H1 (cell line): ENCODE results near the gene DDR1. TPM values are rescaled to one million over a fixed set of nuclear protein-coding genes. Genes with fewer than 3 reads are reported as not detected.

Experiments used
- CTCF ChIA-PET: fragments of 300-600 bp; sonication (Branson Sonifier 250); formaldehyde crosslinking; loops from one replicate; lab custom pipeline; 2021; ENCODE audit not compliant: partially characterized antibody; lab: Charles Lee
- POLR2A ChIA-PET: fragments of 300-600 bp; sonication (Branson Sonifier 250); formaldehyde crosslinking; loops from one replicate; lab custom pipeline; 2021; ENCODE audit warnings: inconsistent platforms; ENCODE audit not compliant: partially characterized antibody; lab: Charles Lee
- DNase-seq, 2 experiments: peaks; one replicate each; pipeline versions ENCODE4 v3.0.0 to v3.0.0-alpha.2; 2010 to 2022; ENCODE audit warnings: low spot score in 2 of 2, low read depth in 1 of 2, mixed read lengths in 1 of 2
- FAIRE-seq: peaks from 2 replicates; lab custom pipeline; 2011; peaks lifted over from hg19 to GRCh38; lab: Jason Lieb, UNC
- H2AFZ ChIP-seq: 2 replicates; pipeline ENCODE4 v1.8.1; 2012; ENCODE audit warnings: low read length, inconsistent platforms
- H2AK5ac ChIP-seq: 2 replicates; pipeline ENCODE4 v1.6.1; 2013; ENCODE audit warnings: low read depth, low read length
- H2BK120ac ChIP-seq: replicated peaks from 2 replicates; pipeline ENCODE3; 2013; ENCODE audit warnings: low read depth, low read length, inconsistent platforms
- H2BK12ac ChIP-seq: 2 replicates; pipeline ENCODE4 v1.6.1; 2013; ENCODE audit warnings: low read depth, low read length
- H2BK15ac ChIP-seq: 2 replicates; pipeline ENCODE4 v1.6.1; 2013; ENCODE audit warnings: low read length
- H2BK20ac ChIP-seq: 2 replicates; pipeline ENCODE4 v1.6.1; 2013; ENCODE audit warnings: low read length
- H2BK5ac ChIP-seq: 2 replicates; pipeline ENCODE4 v1.6.1; 2013; ENCODE audit warnings: low read depth, low read length
- H3K14ac ChIP-seq: 2 replicates; pipeline ENCODE4 v1.6.1; 2013; ENCODE audit warnings: inconsistent platforms; ENCODE audit not compliant: insufficient read length
- H3K18ac ChIP-seq: 2 replicates; pipeline ENCODE4 v1.6.1; 2013; ENCODE audit warnings: low read length; ENCODE audit errors: extremely low read depth
- H3K23ac ChIP-seq: 2 replicates; pipeline ENCODE4 v1.6.1; 2013; ENCODE audit warnings: inconsistent platforms; ENCODE audit not compliant: insufficient read length
- H3K23me2 ChIP-seq: 2 replicates; pipeline ENCODE4 v1.6.1; 2013; ENCODE audit warnings: low read depth, low read length
- H3K27ac ChIP-seq: 2 replicates; pipeline ENCODE4 v1.6.1; 2011; ENCODE audit warnings: low read depth, low read length, inconsistent platforms
- H3K27me3 ChIP-seq, 4 experiments: replicated peaks in 1 of 4; 1 replicate in 1 of 4; 2 replicates in 3 of 4; pipeline versions ENCODE4 v1.6.1 to v1.8.1; 2011 to 2013; ENCODE audit warnings: low read length in 3 of 4, mild to moderate bottlenecking in 3 of 4, inconsistent platforms in 2 of 4, mixed read lengths in 2 of 4, moderate library complexity in 1 of 4; ENCODE audit not compliant: control insufficient read depth in 3 of 4, insufficient read depth in 3 of 4; ENCODE audit errors: extremely low read depth in 1 of 4
- H3K36me3 ChIP-seq, 4 experiments: 2 replicates each; pipeline versions ENCODE4 v1.6.1 to v1.8.1; 2011 to 2013; ENCODE audit warnings: mild to moderate bottlenecking in 4 of 4, low read length in 3 of 4, moderate library complexity in 2 of 4, control low read depth in 1 of 4, inconsistent platforms in 1 of 4; ENCODE audit not compliant: insufficient read depth in 4 of 4, control insufficient read depth in 2 of 4
- H3K4ac ChIP-seq: replicated peaks from 2 replicates; pipeline ENCODE3; 2013; ENCODE audit warnings: low read length, low read depth, mixed read lengths, inconsistent platforms; ENCODE audit not compliant: insufficient read length
- H3K4me1 ChIP-seq, 4 experiments: replicated peaks in 1 of 4; 1 replicate in 1 of 4; 2 replicates in 3 of 4; pipeline versions ENCODE4 v1.6.1 to v1.8.1; 2011 to 2013; ENCODE audit warnings: low read length in 3 of 4, inconsistent platforms in 2 of 4, mixed read lengths in 1 of 4; ENCODE audit not compliant: insufficient read depth in 4 of 4, control insufficient read depth in 3 of 4
- H3K4me2 ChIP-seq, 2 experiments: 2 replicates each; pipeline versions ENCODE4 v1.6.1 to v1.8.1; 2011 to 2013; ENCODE audit warnings: low read depth in 2 of 2, low read length in 2 of 2, control low read depth in 1 of 2, inconsistent platforms in 1 of 2, mild to moderate bottlenecking in 1 of 2; ENCODE audit not compliant: insufficient read depth in 1 of 2
- H3K4me3 ChIP-seq, 4 experiments: fragments of 200-600, 300-600 bp in 1 of 4; sonication (generic), shearing (Covaris generic), sonication (Bioruptor Twin) in 1 of 4; 2 replicates each; pipeline versions ENCODE4 v1.5.1 to v1.8.1; 2011 to 2016; ENCODE audit warnings: low read length in 4 of 4, low read depth in 3 of 4, control low read depth in 2 of 4, inconsistent platforms in 2 of 4, mild to moderate bottlenecking in 2 of 4, mixed read lengths in 1 of 4, moderate library complexity in 1 of 4; ENCODE audit not compliant: insufficient read depth in 2 of 4; ENCODE audit errors: extremely low read depth in 1 of 4
- H3K56ac ChIP-seq: replicated peaks from 2 replicates; pipeline ENCODE3; 2013; ENCODE audit warnings: low read depth, mild to moderate bottlenecking, mixed read lengths, low read length, inconsistent platforms; ENCODE audit not compliant: insufficient read length
- H3K79me1 ChIP-seq: 2 replicates; pipeline ENCODE4 v1.6.1; 2013; ENCODE audit warnings: low read depth, low read length, control low read depth
- H3K79me2 ChIP-seq, 2 experiments: 2 replicates each; pipeline versions ENCODE4 v1.6.1 to v1.8.1; 2012 to 2013; ENCODE audit warnings: low read length in 2 of 2, mild to moderate bottlenecking in 2 of 2, inconsistent platforms in 1 of 2; ENCODE audit not compliant: insufficient read depth in 2 of 2, control insufficient read depth in 1 of 2
- H3K9ac ChIP-seq, 4 experiments: replicated peaks in 1 of 4; 1 replicate in 1 of 4; 2 replicates in 3 of 4; pipeline versions ENCODE4 v1.6.1 to v1.8.1; 2011 to 2013; ENCODE audit warnings: low read depth in 3 of 4, low read length in 3 of 4, control low read depth in 2 of 4, mild to moderate bottlenecking in 2 of 4, moderate library complexity in 2 of 4, inconsistent platforms in 1 of 4; ENCODE audit errors: extremely low read depth in 1 of 4
- H3K9me3 ChIP-seq, 2 experiments: 2 replicates each; pipeline versions ENCODE4 v1.6.1 to v1.8.1; 2012 to 2013; ENCODE audit warnings: mild to moderate bottlenecking in 2 of 2, moderate library complexity in 2 of 2, control low read depth in 1 of 2, inconsistent platforms in 1 of 2, low read depth in 1 of 2, low read length in 1 of 2, mixed read lengths in 1 of 2; ENCODE audit not compliant: insufficient read depth in 2 of 2
- H4K20me1 ChIP-seq, 2 experiments: replicated peaks in 1 of 2; 2 replicates each; pipeline versions ENCODE3 to v1.8.1; 2011 to 2013; ENCODE audit warnings: inconsistent platforms in 2 of 2, low read length in 2 of 2, mild to moderate bottlenecking in 1 of 2; ENCODE audit not compliant: insufficient read depth in 2 of 2, control insufficient read depth in 1 of 2
- H4K5ac ChIP-seq: 2 replicates; pipeline ENCODE4 v1.6.1; 2013; ENCODE audit warnings: low read length, low read depth, mixed read lengths, inconsistent platforms; ENCODE audit not compliant: insufficient read length
- H4K8ac ChIP-seq: 2 replicates; pipeline ENCODE4 v1.8.0; 2013; ENCODE audit warnings: mild to moderate bottlenecking, moderate library complexity, low read length, inconsistent platforms; ENCODE audit not compliant: insufficient read depth; ENCODE audit errors: extremely low read depth
- H4K91ac ChIP-seq: replicated peaks from 2 replicates; pipeline ENCODE3; 2013; ENCODE audit warnings: low read length, mixed read lengths, inconsistent platforms; ENCODE audit not compliant: insufficient read length
- BACH1 ChIP-seq: IDR thresholded peaks from 2 replicates; pipeline ENCODE4 v1.6.1; 2012; ENCODE audit warnings: low read length, improper control_type of control experiment
- EGR1 ChIP-seq: IDR thresholded peaks from 2 replicates; pipeline ENCODE4 v1.6.1; 2011; ENCODE audit warnings: low read depth, low read length, borderline replicate concordance
- EZH2 ChIP-seq: fragments of 200-600 bp; sonication (generic); IDR thresholded peaks from 2 replicates; pipeline ENCODE4 v1.7.1; 2012; ENCODE audit warnings: low read depth, mild to moderate bottlenecking, moderate library complexity, low read length, inconsistent platforms; ENCODE audit not compliant: severe bottlenecking
- FOSL1 ChIP-seq: IDR thresholded peaks from 2 replicates; pipeline ENCODE4 v1.6.1; 2011; ENCODE audit warnings: mild to moderate bottlenecking, low read depth, low read length, moderate library complexity; ENCODE audit not compliant: insufficient read depth
- GABPA ChIP-seq: IDR thresholded peaks from 2 replicates; pipeline ENCODE4 v1.6.1; 2011; ENCODE audit warnings: mild to moderate bottlenecking, low read length, moderate library complexity, borderline replicate concordance; ENCODE audit not compliant: insufficient read depth
- KDM4A ChIP-seq: IDR thresholded peaks from one replicate; pipeline ENCODE4 v1.7.1; 2012; ENCODE audit warnings: low read depth, mild to moderate bottlenecking, moderate library complexity, low read length, inconsistent platforms; ENCODE audit not compliant: severe bottlenecking
- PHF8 ChIP-seq: fragments of 200-600 bp; sonication (generic); conservative IDR thresholded peaks from 2 replicates; pipeline ENCODE4 v1.7.1; 2012; ENCODE audit warnings: low read depth, mild to moderate bottlenecking, inconsistent platforms, low read length, moderate library complexity
- POLR2A ChIP-seq, 2 experiments: IDR thresholded peaks; 1 replicate in 1 of 2; 2 replicates in 1 of 2; pipeline ENCODE4 v1.6.1; 2011; ENCODE audit warnings: low read depth in 2 of 2, low read length in 2 of 2, mild to moderate bottlenecking in 2 of 2; ENCODE audit errors: control extremely low read depth in 1 of 2
- POLR2AphosphoS5 ChIP-seq: IDR thresholded peaks from 2 replicates; pipeline ENCODE4 v1.6.1; 2011; ENCODE audit warnings: low read depth, low read length
- RFX5 ChIP-seq: IDR thresholded peaks from 2 replicates; pipeline ENCODE4 v1.6.1; 2011; ENCODE audit warnings: low read depth, low read length, improper control_type of control experiment, borderline replicate concordance
- SP2 ChIP-seq: IDR thresholded peaks from 2 replicates; pipeline ENCODE4 v1.6.1; 2012; ENCODE audit warnings: mild to moderate bottlenecking, low read length, inconsistent platforms
- SRF ChIP-seq: IDR thresholded peaks from 2 replicates; pipeline ENCODE4 v1.6.1; 2011; ENCODE audit warnings: mild to moderate bottlenecking, low read depth, low read length, moderate library complexity
- ZNF274 ChIP-seq: IDR thresholded peaks from 2 replicates; pipeline ENCODE4 v1.7.0; 2012; ENCODE audit warnings: low read length, borderline replicate concordance; ENCODE audit errors: extremely low read depth
- WGBS, 2 experiments: shearing (Covaris generic) in 1 of 2; methylation state at CpG; one replicate each; pipeline versions ENCODE4 v1.1.6 to v1.1.7; 2013 to 2015; ENCODE audit warnings: low lambda C conversion rate in 2 of 2, mixed read lengths in 2 of 2, inconsistent platforms in 1 of 2, low coverage in 1 of 2, missing lambda C conversion rate in 1 of 2; ENCODE audit not compliant: insufficient replicate concordance in 2 of 2, insufficient coverage in 1 of 2, insufficient read length in 1 of 2; ENCODE audit errors: extremely low coverage in 1 of 2, missing lambda C conversion rate in 1 of 2; 5-methylcytosine and 5-hydroxymethylcytosine counted together
- polyA plus RNA-seq, 7 experiments: library from polyadenylated mRNA; depleted of rRNA in 3 of 7; stranded (reverse) in 5 of 7; unstranded in 2 of 7; fragments of >200 nt in 5 of 7; fragments of 200-250 nt in 2 of 7; gene quantifications; 1 replicate in 5 of 7; 2 replicates in 1 of 7; 4 replicates in 1 of 7; pipeline versions ENCODE4 v1.2.1 to v1.2.3, GENCODE V29; 2011 to 2013; ENCODE audit warnings: missing spikeins in 2 of 7, mixed read lengths in 2 of 7
- total RNA-seq: library from RNA; stranded (reverse); fragmentation: NEBNext Ultra II Directional; extraction: Animal tissue kit (Norgen Biotek cat#: 25700); gene quantifications from 2 replicates; pipeline ENCODE4 v1.2.1, GENCODE V29; 2021

The DDR1 gene
- total and polyA plus RNA-seq, 2 of the 8 experiments (the other 6 are each of a cell fraction or from before 2014, with no cell fraction given) = 99.4 to 181 TPM

DNA sequence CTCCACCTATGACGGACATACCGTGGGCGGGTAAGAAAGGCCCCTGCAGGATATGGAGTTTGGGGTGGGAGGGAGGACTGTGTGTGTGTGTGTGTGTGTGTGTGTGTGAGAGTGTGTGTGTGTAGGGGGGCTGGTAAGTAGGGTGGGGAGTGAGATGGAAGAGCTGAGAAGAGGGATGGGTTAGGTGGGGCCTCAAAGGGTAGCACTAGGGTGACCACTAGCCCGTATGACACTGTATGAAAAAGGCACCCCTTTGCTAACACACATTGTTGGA is 7.1 kb downstream of the DDR1 start:
- Histone ChIP-seq H4K8ac (no peak overlapping the region), H3K79me2 (peaks cover 3 to 49% of the 10 kb centered on the region in 2 experiments), H3K9ac (no peak overlapping the region), H3K4ac (no peak overlapping the region), H2BK12ac (no peak overlapping the region), H3K4me3 (no peak overlapping the region), H3K18ac (no peak overlapping the region), H3K36me3 (peaks cover 41 to 78% (median 63%) of the 10 kb centered on the region in 4 experiments), H4K20me1 (peaks cover 6 to 33% of the 10 kb centered on the region in 2 experiments), H3K4me1 (peaks cover 6 to 15% (median 9%) of the 10 kb centered on the region in 4 experiments), H3K27ac (no peak overlapping the region), H3K27me3 (no peaks in the 10 kb centered on the region), H4K91ac (no peak overlapping the region), H3K9me3 (no peaks in the 10 kb centered on the region), H3K23me2 (peaks cover 8% of the 10 kb centered on the region; the same call in 1 of the 2 replicates), H3K14ac (no peak overlapping the region), H4K5ac (no peak overlapping the region), H3K23ac (no peak overlapping the region), H2AFZ (no peak overlapping the region), H3K79me1 (peaks cover 14% of the 10 kb centered on the region), H3K56ac (no peak overlapping the region), H2BK5ac (0 out of 2 replicates have a peak overlapping the region, but pooled peaks have one; percentile 52), H2BK20ac (no peak overlapping the region), H2BK15ac (no peak overlapping the region), H3K4me2 (no peak overlapping the region), H2AK5ac (no peak overlapping the region), H2BK120ac (no peak overlapping the region)
- WGBS, 2 experiments = 94% methylated on average over 4 of the region's 4 CpGs; no CpG with 5 or more reads in 1 of the 2 experiments
- ChIA-PET POLR2A (interaction anchor here (0.9 to 19.5 kb wide), 3 partner anchors 15 to 147 kb away, joined by 3 to 452 read pairs (median 4); partner anchors contain the start of gene IER3), CTCF (interaction anchor here (1.0 to 29.0 kb wide), 7 partner anchors 9 to 160 kb away, joined by 3 to 610 read pairs (median 9); partner anchors contain the start of genes MUCL3 and VARS2)
- DNase-seq (no peak), FAIRE-seq (no peak)
- TF ChIP-seq EZH2 = no peak
- TF ChIP-seq BACH1 = no peak
- TF ChIP-seq PHF8 = no peak
- TF ChIP-seq KDM4A = no peak
- TF ChIP-seq EGR1 = no peak
- TF ChIP-seq RFX5 = no peak
- TF ChIP-seq GABPA = no peak
- no peak for TF ChIP-seq SRF
- no peak for TF ChIP-seq POLR2A (IDR thresholded peaks at IDR 0.05; ENCODE audit: control extremely low read depth in 1 of 2, low read depth in 2 of 2, low read length in 2 of 2)
- TF ChIP-seq SP2 = no peak
- no peak for TF ChIP-seq FOSL1
- TF ChIP-seq POLR2AphosphoS5 = no peak
- no peak for TF ChIP-seq ZNF274
- TF ChIP-seq, all 59 proteins: peak for 0
